ENCODE results near the gene TMEM181. TPM values are rescaled to one million over a fixed set of nuclear protein-coding genes. Genes with fewer than 3 reads are reported as not detected.
"Not testable (repeated sequence)": the region's sequence is repeated elsewhere in the genome, so short reads cannot be mapped to it uniquely, and the experiment has no call there.

The TMEM181 gene
- total RNA-seq, 1 experiment from 2014 or later = 31.6 TPM

GRCh38 chr6:158519300-158519699 lies 40.6 kb upstream of the TMEM181 start:
- peaks cover 20% of the 10 kb centered on the region for H3K4me1 ChIP-seq (ENCODE audit: insufficient read depth, low read length, poor library complexity, severe bottlenecking)
- no peak overlapping the region for H3K27ac ChIP-seq (ENCODE audit: low read depth, low read length, poor library complexity, severe bottlenecking)
- CTCF ChIA-PET = interaction anchor here (0.5 to 1.7 kb wide), 6 partner anchors 20 to 305 kb away, joined by 3 to 9 read pairs (median 4); no protein-coding TSS in a partner anchor
- H3K4me3 ChIP-seq (ENCODE audit: low read depth, low read length, poor library complexity, severe bottlenecking) = no peak overlapping the region
- POLR2A ChIA-PET (ENCODE audit: low non-redundant PET) = no interaction called here
- H3K36me3 ChIP-seq (ENCODE audit: insufficient read depth, low read length, poor library complexity, severe bottlenecking) = no peaks in the 10 kb centered on the region
- intact Hi-C loops (cut with micrococcal nuclease; ENCODE audit: unreplicated experiment) = loop anchor here (2.0 kb wide), 1 partner anchor 298 kb away; no protein-coding TSS in a partner anchor
- no peak for TF ChIP-seq EZH2 (IDR thresholded peaks at IDR 0.05; ENCODE audit: borderline replicate concordance, low read depth, low read length, poor library complexity, severe bottlenecking)
- TF ChIP-seq, protein P1, sequence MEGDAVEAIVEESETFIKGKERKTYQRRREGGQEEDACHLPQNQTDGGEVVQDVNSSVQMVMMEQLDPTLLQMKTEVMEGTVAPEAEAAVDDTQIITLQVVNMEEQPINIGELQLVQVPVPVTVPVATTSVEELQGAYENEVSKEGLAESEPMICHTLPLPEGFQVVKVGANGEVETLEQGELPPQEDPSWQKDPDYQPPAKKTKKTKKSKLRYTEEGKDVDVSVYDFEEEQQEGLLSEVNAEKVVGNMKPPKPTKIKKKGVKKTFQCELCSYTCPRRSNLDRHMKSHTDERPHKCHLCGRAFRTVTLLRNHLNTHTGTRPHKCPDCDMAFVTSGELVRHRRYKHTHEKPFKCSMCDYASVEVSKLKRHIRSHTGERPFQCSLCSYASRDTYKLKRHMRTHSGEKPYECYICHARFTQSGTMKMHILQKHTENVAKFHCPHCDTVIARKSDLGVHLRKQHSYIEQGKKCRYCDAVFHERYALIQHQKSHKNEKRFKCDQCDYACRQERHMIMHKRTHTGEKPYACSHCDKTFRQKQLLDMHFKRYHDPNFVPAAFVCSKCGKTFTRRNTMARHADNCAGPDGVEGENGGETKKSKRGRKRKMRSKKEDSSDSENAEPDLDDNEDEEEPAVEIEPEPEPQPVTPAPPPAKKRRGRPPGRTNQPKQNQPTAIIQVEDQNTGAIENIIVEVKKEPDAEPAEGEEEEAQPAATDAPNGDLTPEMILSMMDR (conservative IDR thresholded peaks at IDR 0.05; ENCODE audit: low read depth, low read length) = no peak
- DNase-seq (ENCODE audit: low spot score) = no peak
- no peaks in the 10 kb centered on the region for H3K9me3 ChIP-seq (ENCODE audit: low read depth, low read length, poor library complexity, severe bottlenecking)
- BruUV-seq (replicated peaks) = no TSS peak
- H3K27me3 ChIP-seq (replicated peaks; ENCODE audit: insufficient read depth, low read depth, low read length, poor library complexity) = no peaks in the 10 kb centered on the region

DNA sequence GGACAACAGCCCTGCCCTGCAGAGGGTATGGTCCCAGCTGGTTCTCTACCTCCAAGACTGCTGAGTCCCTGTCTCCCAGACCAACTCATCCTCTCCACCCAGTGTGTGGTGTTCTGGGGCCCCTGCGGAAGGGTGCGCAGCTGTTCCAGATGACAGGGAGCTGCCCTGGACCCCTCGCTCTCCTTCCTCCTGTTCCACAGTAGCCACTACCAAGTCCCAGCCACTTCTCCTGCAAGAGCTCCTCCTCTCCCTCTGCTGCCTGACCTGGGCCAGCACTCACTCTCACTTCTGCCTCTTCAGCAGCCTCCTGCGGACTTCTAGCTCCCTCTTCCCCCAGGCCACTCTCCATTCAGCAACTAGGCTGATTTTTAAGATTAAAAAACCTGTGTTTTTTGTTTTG lies 40.1 kb upstream of the TMEM181 start:
- ChIA-PET CTCF (interaction anchor here (1.7 kb wide), 1 partner anchor 306 kb away, joined by 8 read pairs; no protein-coding TSS in a partner anchor), POLR2A (ENCODE audit: low non-redundant PET) (no interaction called here)
- Histone ChIP-seq H3K36me3 (ENCODE audit: insufficient read depth, low read length, poor library complexity, severe bottlenecking) (no peaks in the 10 kb centered on the region), H3K4me1 (ENCODE audit: insufficient read depth, low read length, poor library complexity, severe bottlenecking) (peaks cover 20% of the 10 kb centered on the region), H3K27me3 (replicated peaks; ENCODE audit: insufficient read depth, low read depth, low read length, poor library complexity) (no peaks in the 10 kb centered on the region), H3K4me3 (ENCODE audit: low read depth, low read length, poor library complexity, severe bottlenecking) (no peak overlapping the region), H3K27ac (ENCODE audit: low read depth, low read length, poor library complexity, severe bottlenecking) (no peak overlapping the region), H3K9me3 (ENCODE audit: low read depth, low read length, poor library complexity, severe bottlenecking) (no peaks in the 10 kb centered on the region)
- no peak for DNase-seq (ENCODE audit: low spot score)
- TF ChIP-seq EZH2 (IDR thresholded peaks at IDR 0.05; ENCODE audit: borderline replicate concordance, low read depth, low read length, poor library complexity, severe bottlenecking) = no peak
- TF ChIP-seq, protein P1 (conservative IDR thresholded peaks at IDR 0.05; ENCODE audit: low read depth, low read length) = no peak
- no TSS peak for BruUV-seq (replicated peaks)
- intact Hi-C loops (cut with micrococcal nuclease; ENCODE audit: unreplicated experiment) = loop anchor here (2.0 kb wide), 1 partner anchor 299 kb away; no protein-coding TSS in a partner anchor

DNA sequence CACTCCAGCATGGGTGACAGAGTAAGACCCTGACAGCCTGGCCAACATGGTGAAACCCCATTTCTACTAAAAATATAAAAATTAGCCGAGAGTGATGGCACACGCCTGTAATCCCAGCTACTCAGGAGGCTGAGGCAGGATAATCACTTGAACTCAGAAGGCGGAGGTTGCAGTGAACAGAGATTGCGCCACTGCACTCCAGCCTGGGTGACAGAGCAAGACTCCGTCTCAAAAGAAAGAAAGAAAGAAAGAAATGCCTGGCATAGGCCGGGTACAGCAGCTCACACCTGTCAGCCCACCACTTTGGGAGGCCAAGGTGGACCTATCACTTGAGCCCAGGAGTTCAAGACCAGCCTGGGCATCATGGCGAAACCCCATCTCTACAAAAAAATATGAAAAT lies 38.9 kb upstream of the TMEM181 start:
- intact Hi-C loops (cut with micrococcal nuclease; ENCODE audit: unreplicated experiment); H3K9me3 ChIP-seq (ENCODE audit: low read depth, low read length, poor library complexity, severe bottlenecking); DNase-seq (ENCODE audit: low spot score); H3K4me3 ChIP-seq (ENCODE audit: low read depth, low read length, poor library complexity, severe bottlenecking); BruUV-seq (replicated peaks); CTCF ChIA-PET; POLR2A ChIA-PET (ENCODE audit: low non-redundant PET); H3K27me3 ChIP-seq (replicated peaks; ENCODE audit: insufficient read depth, low read depth, low read length, poor library complexity); H3K36me3 ChIP-seq (ENCODE audit: insufficient read depth, low read length, poor library complexity, severe bottlenecking); H3K27ac ChIP-seq (ENCODE audit: low read depth, low read length, poor library complexity, severe bottlenecking): not testable (repeated sequence)
- H3K4me1 ChIP-seq (ENCODE audit: insufficient read depth, low read length, poor library complexity, severe bottlenecking) = peaks cover 20% of the 10 kb centered on the region

DNA sequence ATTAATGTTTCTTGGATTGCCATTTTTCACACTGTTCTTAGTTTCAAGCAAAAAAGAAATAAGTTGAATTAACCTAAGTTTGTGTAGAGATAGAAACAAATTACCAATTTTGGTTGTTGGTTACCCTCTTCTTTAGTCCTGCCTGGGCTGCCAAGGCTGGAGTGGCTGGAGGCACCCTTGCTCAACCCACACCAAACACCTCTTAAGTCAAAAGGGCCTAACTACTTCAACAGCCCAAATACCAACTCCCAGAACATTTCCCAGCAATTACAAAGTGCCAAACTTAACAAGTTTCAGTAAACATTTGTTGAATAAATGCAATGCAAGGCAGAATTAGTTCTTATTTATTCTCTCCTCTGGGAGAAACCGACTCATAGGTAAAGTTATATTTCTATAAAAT lies 38.1 kb upstream of the TMEM181 start:
- no peaks in the 10 kb centered on the region for H3K27me3 ChIP-seq (replicated peaks; ENCODE audit: insufficient read depth, low read depth, low read length, poor library complexity)
- no peak overlapping the region for H3K4me3 ChIP-seq (ENCODE audit: low read depth, low read length, poor library complexity, severe bottlenecking)
- H3K27ac ChIP-seq (ENCODE audit: low read depth, low read length, poor library complexity, severe bottlenecking) = peak overlapping the region; percentile 27
- no peak for DNase-seq (ENCODE audit: low spot score)
- no TSS peak for BruUV-seq (replicated peaks)
- no peaks in the 10 kb centered on the region for H3K36me3 ChIP-seq (ENCODE audit: insufficient read depth, low read length, poor library complexity, severe bottlenecking)
- TF ChIP-seq, protein P1 (conservative IDR thresholded peaks at IDR 0.05; ENCODE audit: low read depth, low read length) = no peak
- TF ChIP-seq EZH2 (IDR thresholded peaks at IDR 0.05; ENCODE audit: borderline replicate concordance, low read depth, low read length, poor library complexity, severe bottlenecking) = no peak
- POLR2A ChIA-PET (ENCODE audit: low non-redundant PET) = no interaction called here
- intact Hi-C loops (cut with micrococcal nuclease; ENCODE audit: unreplicated experiment) = no loop called here
- peaks cover 4% of the 10 kb centered on the region for H3K9me3 ChIP-seq (ENCODE audit: low read depth, low read length, poor library complexity, severe bottlenecking)
- H3K4me1 ChIP-seq (ENCODE audit: insufficient read depth, low read length, poor library complexity, severe bottlenecking) = peaks cover 20% of the 10 kb centered on the region
- CTCF ChIA-PET = no interaction called here
